Natural killer cell treated with Interleukin-12 subunit alpha and Interleukin-12 subunit beta and Interleukin-15 and Interleukin-18, amount 100 ng/mL, for 72 hours (primary cell): Measurements from ENCODE around the gene SMIM3. TPM values are rescaled to one million over a fixed set of nuclear protein-coding genes. Genes with fewer than 3 reads are reported as not detected.
A peak's percentile ranks its signal among the peaks of the same experiment; 100 is the strongest.
"Not testable (repeated sequence)": the region's sequence is repeated elsewhere in the genome, so short reads cannot be mapped to it uniquely, and the experiment has no call there.

Experiments
- ATAC-seq, 2 donors: fragments of 150-1000 bp; cut with Tn5 transposase in 1 of 2; sonication (Bioruptor Pico), chemical (Tn5 transposase) in 1 of 2; 2 replicates each; pipeline ENCODE4 v1.10.0; 2021
- DNase-seq: peaks from one replicate; pipeline ENCODE4 v3.0.0; 2022; ENCODE audit warnings: low spot score
- H3K27ac Mint-ChIP-seq, 2 donors: 1 replicate in 1 of 2; 2 replicates in 1 of 2; pipeline ENCODE4 v1.8.0; 2022; ENCODE audit warnings: mixed read lengths in 2 of 2, mild to moderate bottlenecking in 1 of 2, moderate library complexity in 1 of 2
- H3K27me3 Mint-ChIP-seq, 2 donors: 1 replicate in 1 of 2; 2 replicates in 1 of 2; pipeline ENCODE4 v1.8.0; 2022; ENCODE audit warnings: mixed read lengths in 2 of 2
- H3K36me3 Mint-ChIP-seq: one replicate; pipeline ENCODE4 v1.8.0; 2022; ENCODE audit warnings: mixed read lengths
- H3K4me1 Mint-ChIP-seq, 2 donors: 1 replicate in 1 of 2; 2 replicates in 1 of 2; pipeline ENCODE4 v1.8.0; 2022; ENCODE audit warnings: low read depth in 2 of 2, mixed read lengths in 2 of 2, mild to moderate bottlenecking in 1 of 2
- H3K4me3 Mint-ChIP-seq: one replicate; pipeline ENCODE4 v1.8.0; 2022; ENCODE audit warnings: mixed read lengths
- H3K9me3 Mint-ChIP-seq: 2 replicates; pipeline ENCODE4 v1.8.0; 2022; ENCODE audit warnings: mixed read lengths
- total RNA-seq, 2 donors: library from RNA; stranded (reverse); gene quantifications; one replicate each; pipeline ENCODE4 v1.2.3, GENCODE V29; 2022

Gene SMIM3
- total RNA-seq = 10 to 100 TPM; 24.5 to 30.4 TPM

- no peaks in the 10 kb centered on the region for H3K36me3 Mint-ChIP-seq
- peak within 1 kb of the TSS; percentile 98 for H3K4me3 Mint-ChIP-seq
- peak; percentile 77 for DNase-seq
- H3K9me3 Mint-ChIP-seq = no peaks in the 10 kb centered on the region
- peaks cover 3 to 7% of the 10 kb centered on the region in 2 donors for H3K27me3 Mint-ChIP-seq
- H3K4me1 Mint-ChIP-seq = peaks cover 53 to 59% of the 10 kb centered on the region in 2 donors
- peak within 1 kb of the TSS; percentile 89 to 90 for H3K27ac Mint-ChIP-seq
- peak; percentile 71 to 81 for ATAC-seq
Measured at GRCh38 chr5:150778517-150779396, at the start of gene SMIM3. SMIM3 (plus strand) TSS chr5:150778757; CDS start chr5:150795441, 16,684 bp downstream.

- peak overlapping the region in 1 of 2 donors; percentile 38 for H3K27ac Mint-ChIP-seq
- peaks cover 48% of the 10 kb centered on the region for H3K36me3 Mint-ChIP-seq
Measured at GRCh38 chr5:150729859-150730258, 48.7 kb upstream of the SMIM3 start.

DNA sequence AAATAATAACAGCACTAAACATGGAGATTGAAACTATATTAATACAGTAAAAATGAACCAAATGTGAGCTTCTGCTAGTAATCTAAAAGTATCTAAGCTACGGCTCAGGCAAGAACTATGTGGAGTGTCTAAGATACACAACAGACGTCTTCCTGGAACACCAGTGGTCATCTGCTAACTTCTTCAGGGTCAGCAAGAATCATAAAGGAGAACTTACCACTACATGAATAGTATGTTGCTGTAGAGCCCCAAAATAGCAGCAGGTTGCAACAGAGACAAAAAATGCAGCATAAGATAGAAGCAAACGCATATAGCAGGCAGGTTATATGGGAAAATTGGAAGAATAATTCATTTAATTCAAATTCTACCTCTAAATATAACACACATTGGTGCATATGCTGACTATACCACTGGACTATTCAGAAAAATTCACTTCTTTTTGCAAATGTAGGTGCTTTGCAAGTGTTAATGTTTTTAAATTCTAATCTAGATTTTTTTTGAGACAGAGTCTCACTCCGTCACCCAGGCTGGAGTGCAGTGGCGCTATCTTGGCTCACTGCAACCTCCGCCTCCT lies 46.8 kb upstream of the SMIM3 start:
- H3K27me3 Mint-ChIP-seq = no peaks in the 10 kb centered on the region
- peaks cover 3% of the 10 kb centered on the region for H3K9me3 Mint-ChIP-seq
- H3K4me3 Mint-ChIP-seq = no peak overlapping the region
- ATAC-seq = no peak
- peaks cover 24 to 29% of the 10 kb centered on the region in 2 donors for H3K4me1 Mint-ChIP-seq
- H3K27ac Mint-ChIP-seq = no peak overlapping the region
- DNase-seq = no peak
- peaks cover 64% of the 10 kb centered on the region for H3K36me3 Mint-ChIP-seq

More at GRCh38 chr5:150729859-150730258, 48.7 kb upstream of the SMIM3 start:
- H3K4me1 Mint-ChIP-seq = peaks cover 11 to 13% of the 10 kb centered on the region in 2 donors
- no peaks in the 10 kb centered on the region for H3K9me3 Mint-ChIP-seq
- no peak for ATAC-seq
- no peak for DNase-seq
- H3K4me3 Mint-ChIP-seq = no peak overlapping the region
- no peaks in the 10 kb centered on the region for H3K27me3 Mint-ChIP-seq

DNA sequence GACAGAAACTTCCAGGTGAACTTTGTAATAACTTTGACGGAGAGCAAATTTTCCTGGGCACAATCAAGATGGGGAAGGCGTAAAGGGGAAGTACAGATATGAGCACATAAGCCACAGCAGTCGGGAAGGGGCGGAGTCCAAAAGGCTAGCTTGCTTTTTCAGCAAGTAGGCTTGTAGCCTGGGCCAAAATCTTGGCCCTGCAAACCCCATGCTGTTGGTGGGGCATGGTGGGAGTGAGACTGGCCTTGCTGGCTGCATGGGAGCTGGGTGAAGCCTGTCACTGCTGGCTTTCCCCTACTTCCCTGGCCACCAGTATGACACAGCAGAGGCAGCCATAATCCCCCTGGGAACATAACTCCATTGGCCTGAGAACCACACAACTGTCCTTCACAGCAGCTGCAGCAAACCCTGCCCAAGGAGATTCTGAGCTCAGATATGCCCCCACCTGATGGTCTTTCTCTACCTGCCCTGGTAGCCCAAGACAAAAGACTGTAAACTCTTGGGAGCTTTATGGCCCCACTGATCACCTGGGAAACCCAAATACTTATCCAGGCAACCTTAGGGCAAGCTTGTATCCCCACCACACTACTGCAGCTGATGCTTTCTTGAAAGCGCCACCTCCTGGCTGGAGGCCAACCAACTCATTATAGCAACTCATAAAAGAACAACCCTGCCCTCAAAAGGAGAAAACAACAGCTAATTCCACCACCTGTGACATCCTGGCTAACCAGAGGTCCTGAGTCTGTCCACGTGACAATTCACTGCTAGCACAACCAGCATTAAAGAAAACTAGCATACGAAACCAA lies 43.8 kb upstream of the SMIM3 start:
- H3K36me3 Mint-ChIP-seq = peaks cover 69% of the 10 kb centered on the region
- ATAC-seq (peak in 1 of 2 donors; percentile 59), DNase-seq (no peak)
- H3K4me1 Mint-ChIP-seq = peaks cover 45 to 55% of the 10 kb centered on the region in 2 donors
- H3K9me3 Mint-ChIP-seq = peaks cover 3% of the 10 kb centered on the region
- no peaks in the 10 kb centered on the region for H3K27me3 Mint-ChIP-seq
- H3K27ac Mint-ChIP-seq = peak overlapping the region; percentile 57 to 72
- H3K4me3 Mint-ChIP-seq = peak overlapping the region; percentile 47

DNA sequence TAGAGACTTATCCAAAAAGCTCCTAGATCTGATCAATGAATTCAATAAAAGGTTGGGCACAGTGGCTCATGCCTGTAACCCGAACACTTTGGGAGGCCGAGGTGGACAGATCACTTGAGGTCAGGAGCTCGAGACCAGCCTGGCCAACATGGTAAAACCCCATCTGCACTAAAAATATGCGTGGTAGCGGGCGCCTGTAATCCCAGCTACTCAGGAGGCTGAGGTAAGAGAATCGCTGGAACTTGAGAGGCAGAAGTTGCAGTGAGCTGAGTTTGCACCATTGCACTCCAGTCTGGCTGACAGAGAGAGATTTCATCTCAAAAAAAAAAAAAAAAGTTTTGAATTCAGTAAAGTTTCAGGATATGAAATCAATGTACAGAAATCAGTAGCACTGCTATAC lies 39.7 kb upstream of the SMIM3 start:
- Mint-ChIP-seq H3K27ac (no peak overlapping the region), H3K36me3 (peaks cover 52% of the 10 kb centered on the region), H3K9me3 (peaks cover 3% of the 10 kb centered on the region), H3K4me1 (peaks cover 65 to 84% of the 10 kb centered on the region in 2 donors), H3K27me3 (no peaks in the 10 kb centered on the region), H3K4me3 (no peak overlapping the region)
- ATAC-seq (no peak), DNase-seq (no peak)

GRCh38 chr5:150740992-150741391 lies 37.6 kb upstream of the SMIM3 start:
- Mint-ChIP-seq H3K4me1 (peaks cover 59 to 73% of the 10 kb centered on the region in 2 donors), H3K27ac (no peak overlapping the region), H3K36me3 (peaks cover 45% of the 10 kb centered on the region), H3K27me3 (no peaks in the 10 kb centered on the region), H3K4me3 (no peak overlapping the region), H3K9me3 (peaks cover 2% of the 10 kb centered on the region)
- no peak for DNase-seq
- no peak for ATAC-seq

DNA sequence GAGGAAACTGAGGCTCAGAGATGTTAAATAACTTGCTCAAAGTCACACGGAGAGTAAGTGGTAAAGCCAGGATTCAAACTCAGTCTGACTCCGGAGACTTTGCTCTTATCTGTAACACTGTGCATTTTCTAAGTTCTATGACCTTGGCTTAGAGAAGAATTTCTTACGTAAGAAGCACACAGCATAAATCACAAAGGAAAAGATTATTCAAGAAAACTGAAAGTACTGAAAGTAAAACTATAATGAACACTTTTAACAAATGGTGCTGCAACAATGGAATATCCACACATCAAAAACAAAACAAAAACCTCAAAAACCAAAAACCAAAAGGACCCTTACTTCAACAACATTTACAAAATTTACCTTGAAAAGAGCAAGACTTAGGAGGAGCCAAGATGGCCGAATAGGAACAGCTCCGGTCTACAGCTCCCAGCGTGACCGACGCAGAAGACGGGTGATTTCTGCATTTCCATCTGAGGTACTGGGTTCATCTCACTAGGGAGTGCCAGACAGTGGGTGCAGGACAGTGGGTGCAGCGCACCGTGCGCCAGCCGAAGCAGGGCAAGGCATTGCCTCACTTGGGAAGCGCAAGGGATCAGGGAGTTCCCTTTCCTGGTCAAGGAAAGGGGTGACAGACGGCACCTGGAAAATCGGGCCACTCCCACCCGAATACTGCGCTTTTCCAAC lies 36.0 kb upstream of the SMIM3 start:
- DNase-seq, H3K9me3 Mint-ChIP-seq, H3K27me3 Mint-ChIP-seq: not testable (repeated sequence)
- Mint-ChIP-seq H3K36me3 (peaks cover 29% of the 10 kb centered on the region), H3K4me1 (peaks cover 53 to 59% of the 10 kb centered on the region in 2 donors), H3K27ac (peak overlapping the region; percentile 66 to 95), H3K4me3 (peak overlapping the region; percentile 46)
- ATAC-seq = peak; percentile 38 to 87

DNA sequence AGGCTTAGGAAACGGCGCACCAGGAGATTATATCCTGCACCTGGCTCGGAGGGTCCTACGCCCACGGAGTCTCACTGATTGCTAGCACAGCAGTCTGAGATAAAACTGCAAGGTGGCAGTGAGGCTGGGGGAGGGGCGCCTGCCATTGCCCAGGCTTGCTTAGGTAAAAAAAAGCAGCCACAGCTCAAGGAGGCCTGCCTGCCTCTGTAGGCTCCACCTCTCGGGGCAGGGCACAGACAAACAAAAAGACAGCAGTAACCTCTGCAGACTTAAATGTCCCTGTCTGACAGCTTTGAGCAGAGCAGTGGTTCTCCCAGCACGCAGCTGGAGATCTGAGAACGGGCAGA lies 35.4 kb upstream of the SMIM3 start:
- H3K27me3 Mint-ChIP-seq, DNase-seq, H3K9me3 Mint-ChIP-seq, ATAC-seq, H3K4me3 Mint-ChIP-seq: not testable (repeated sequence)
- H3K27ac Mint-ChIP-seq = peak overlapping the region; percentile 66 to 95
- peaks cover 26% of the 10 kb centered on the region for H3K36me3 Mint-ChIP-seq
- peaks cover 49 to 55% of the 10 kb centered on the region in 2 donors for H3K4me1 Mint-ChIP-seq

GRCh38 chr5:150750469-150750868 lies 28.1 kb upstream of the SMIM3 start:
- Mint-ChIP-seq H3K27me3 (no peaks in the 10 kb centered on the region), H3K4me3 (peak overlapping the region; percentile 9), H3K4me1 (peaks cover 40 to 46% of the 10 kb centered on the region in 2 donors), H3K27ac (peak overlapping the region; percentile 6 to 15), H3K36me3 (peaks cover 28% of the 10 kb centered on the region), H3K9me3 (no peaks in the 10 kb centered on the region)
- no peak for DNase-seq
- ATAC-seq = no peak

GRCh38 chr5:150751096-150751891 lies 27.3 kb upstream of the SMIM3 start:
- Mint-ChIP-seq H3K4me1 (peaks cover 41 to 47% of the 10 kb centered on the region in 2 donors), H3K27ac (peak overlapping the region in 1 of 2 donors; percentile 15)
- no peak for ATAC-seq

DNA sequence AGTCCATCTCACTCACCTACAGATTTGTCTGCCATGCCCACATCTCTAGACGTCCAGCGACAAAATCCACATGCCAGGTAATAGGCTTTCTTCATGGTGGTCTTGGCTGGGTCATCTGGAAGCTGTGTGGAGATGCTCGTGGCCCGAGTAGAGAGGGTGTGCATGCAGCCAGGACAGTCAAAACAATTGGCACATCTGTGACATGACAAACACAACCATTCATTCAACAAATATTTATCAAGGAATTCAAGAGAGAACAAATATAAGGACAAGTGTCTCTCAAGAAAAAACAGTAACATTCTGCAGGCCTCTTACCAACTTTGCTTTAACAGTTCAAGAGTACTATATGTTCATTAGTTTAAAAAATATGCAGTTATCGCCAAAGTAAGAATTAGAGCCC lies 25.1 kb upstream of the SMIM3 start:
- Mint-ChIP-seq H3K27ac (peak overlapping the region in 1 of 2 donors; percentile 13), H3K27me3 (no peaks in the 10 kb centered on the region), H3K36me3 (peaks cover 29% of the 10 kb centered on the region), H3K9me3 (no peaks in the 10 kb centered on the region), H3K4me3 (no peak overlapping the region), H3K4me1 (peaks cover 42 to 53% of the 10 kb centered on the region in 2 donors)
- ATAC-seq (no peak), DNase-seq (no peak)

More at GRCh38 chr5:150751096-150751891, 27.3 kb upstream of the SMIM3 start:
- H3K4me3 Mint-ChIP-seq = no peak overlapping the region
- no peaks in the 10 kb centered on the region for H3K9me3 Mint-ChIP-seq
- H3K36me3 Mint-ChIP-seq = peaks cover 29% of the 10 kb centered on the region
- no peak for DNase-seq
- H3K27me3 Mint-ChIP-seq = no peaks in the 10 kb centered on the region

GRCh38 chr5:150753863-150754262 lies 24.7 kb upstream of the SMIM3 start:
- Mint-ChIP-seq H3K4me1 (peaks cover 42 to 52% of the 10 kb centered on the region in 2 donors), H3K36me3 (peaks cover 28% of the 10 kb centered on the region), H3K27ac (peak overlapping the region in 1 of 2 donors; percentile 13), H3K9me3 (no peaks in the 10 kb centered on the region), H3K4me3 (no peak overlapping the region), H3K27me3 (no peaks in the 10 kb centered on the region)
- DNase-seq (no peak), ATAC-seq (no peak)
